Fibroblast of the aortic adventitia (primary cell): ENCODE data around the gene LRPAP1. TPM values are rescaled to one million over a fixed set of nuclear protein-coding genes. Genes with fewer than 3 reads are reported as not detected.
"Not testable (repeated sequence)": the region's sequence is repeated elsewhere in the genome, so short reads cannot be mapped to it uniquely, and the experiment has no call there.

Experiments
- DNase-seq: peaks from one replicate; pipeline ENCODE4 v3.0.0-alpha.2; 2010; ENCODE audit warnings: low read depth
- H3K4me3 ChIP-seq: 2 replicates; pipeline ENCODE4 v1.5.1; 2011; ENCODE audit warnings: low read depth, mild to moderate bottlenecking, control low read depth, low read length, moderate library complexity
- CTCF ChIP-seq: IDR thresholded peaks from 2 replicates; pipeline ENCODE4 v1.5.1; 2011; ENCODE audit warnings: mild to moderate bottlenecking, low read length, control low read depth, inconsistent platforms; ENCODE audit not compliant: insufficient read depth
- total RNA-seq: library from RNA; depleted of rRNA; stranded (reverse); fragments of >200 nt; gene quantifications from 2 replicates; pipeline ENCODE4 v1.2.3, GENCODE V29; 2012; ENCODE audit warnings: low replicate concordance

The LRPAP1 gene
- 61.0 and 87.7 TPM in 2 replicates for total RNA-seq

- peak; percentile 88 for DNase-seq
- peak within 1 kb of the TSS; percentile 88 for H3K4me3 ChIP-seq
- TF ChIP-seq CTCF, result no peak
These were observed at the start of gene LRPAP1 for GRCh38 chr4:3531879-3532750. Gene LRPAP1, minus strand, starts transcription at chr4:3532422. Its CDS starts 10 bp downstream, at chr4:3532412.

GRCh38 chr4:3581334-3582090 is 49.3 kb upstream of the LRPAP1 start:
- DNase-seq, H3K4me3 ChIP-seq: not testable (repeated sequence)

GRCh38 chr4:3580859-3581258 is 48.6 kb upstream of the LRPAP1 start:
- not testable (repeated sequence) for DNase-seq

GRCh38 chr4:3578527-3579144 is 46.4 kb upstream of the LRPAP1 start:
- not testable (repeated sequence) for H3K4me3 ChIP-seq, DNase-seq

More at GRCh38 chr4:3580859-3581258, 48.6 kb upstream of the LRPAP1 start:
- not testable (repeated sequence) for H3K4me3 ChIP-seq

- H3K4me3 ChIP-seq, DNase-seq: not testable (repeated sequence)
These were observed 45.8 kb upstream of the LRPAP1 start for GRCh38 chr4:3578052-3578451.

- H3K4me3 ChIP-seq, DNase-seq: not testable (repeated sequence)
These were observed 45.1 kb upstream of the LRPAP1 start for GRCh38 chr4:3577208-3577892.

- not testable (repeated sequence) for H3K4me3 ChIP-seq, DNase-seq
These were observed 44.4 kb upstream of the LRPAP1 start for GRCh38 chr4:3576533-3577207.

- DNase-seq, H3K4me3 ChIP-seq: not testable (repeated sequence)
These were observed 43.5 kb upstream of the LRPAP1 start for GRCh38 chr4:3575426-3576369.

GRCh38 chr4:3574865-3575264 is 42.6 kb upstream of the LRPAP1 start:
- DNase-seq, H3K4me3 ChIP-seq: not testable (repeated sequence)

GRCh38 chr4:3574346-3574745 is 42.1 kb upstream of the LRPAP1 start:
- not testable (repeated sequence) for H3K4me3 ChIP-seq, DNase-seq
